Measurements from ENCODE around the gene IL1B. TPM values are rescaled to one million over a fixed set of nuclear protein-coding genes. Genes with fewer than 3 reads are reported as not detected.

Gene IL1B
- total RNA-seq, 6 donors from 2014 or later, result 0.59 to 27.4 (median 9.6) TPM

GRCh38 chr2:112841295-112842044 lies 4.9 kb upstream of the IL1B start:
- H3K4me1 ChIP-seq, result peaks cover 0 to 5% (median 3%) of the 10 kb centered on the region in 4 donors
- ATAC-seq (ENCODE audit: low FRiP score in 2 of 2) (peak in 1 of 2 donors; percentile 54), DNase-seq (no peak)
- H3K36me3 ChIP-seq, result no peaks in the 10 kb centered on the region
- H3K9me3 ChIP-seq, result no peaks in the 10 kb centered on the region
- H3K4me3 ChIP-seq, result no peak overlapping the region
- 51 to 62% methylated on average over 5 of the region's 5 CpGs for WGBS, 2 donors
- no peak for TF ChIP-seq POLR2A (IDR thresholded peaks at IDR 0.05)
- TF ChIP-seq EP300 (IDR thresholded peaks at IDR 0.05), result no peak
- TF ChIP-seq CTCF (IDR thresholded peaks at IDR 0.05), result no peak
- no peak for TF ChIP-seq POLR2AphosphoS5 (IDR thresholded peaks at IDR 0.05)
- H3K27me3 ChIP-seq, result no peaks in the 10 kb centered on the region
- H3K27ac ChIP-seq, result peak overlapping the region; percentile 32 to 75 (median 46)

- DNase-seq (no peak), ATAC-seq (ENCODE audit: low FRiP score in 2 of 2) (no peak)
- H3K27me3 ChIP-seq, result no peaks in the 10 kb centered on the region
- H3K36me3 ChIP-seq, result no peaks in the 10 kb centered on the region
- TF ChIP-seq EP300 (IDR thresholded peaks at IDR 0.05), result no peak
- TF ChIP-seq POLR2AphosphoS5 (IDR thresholded peaks at IDR 0.05), result no peak
- no peak for TF ChIP-seq POLR2A (IDR thresholded peaks at IDR 0.05)
- no peak for TF ChIP-seq CTCF (IDR thresholded peaks at IDR 0.05)
- H3K4me1 ChIP-seq, result peaks cover 0 to 9% (median 6%) of the 10 kb centered on the region in 4 donors
- peak overlapping the region in 1 of 4 donors; percentile 44 for H3K27ac ChIP-seq
- H3K4me3 ChIP-seq, result no peak overlapping the region
- no peaks in the 10 kb centered on the region for H3K9me3 ChIP-seq
- WGBS, 2 donors, result 96 to 100% methylated on average over 1 of the region's 1 CpG
Measured at GRCh38 chr2:112840068-112840445, 3.5 kb upstream of the IL1B start.

- peak overlapping the region in 2 of 4 donors; percentile 1 to 44 for H3K27ac ChIP-seq
- DNase-seq (peak in 1 of 2 donors; percentile 30), ATAC-seq (ENCODE audit: low FRiP score in 2 of 2) (peak in 1 of 2 donors; percentile 67)
- 65 to 82% methylated on average over 9 of the region's 9 CpGs for WGBS, 2 donors
- H3K4me3 ChIP-seq, result no peak overlapping the region
- H3K27me3 ChIP-seq, result no peaks in the 10 kb centered on the region
- no peak for TF ChIP-seq POLR2A (IDR thresholded peaks at IDR 0.05)
- TF ChIP-seq POLR2AphosphoS5 (IDR thresholded peaks at IDR 0.05), result peak in 1 of 2 donors; percentile 59
- H3K36me3 ChIP-seq, result no peaks in the 10 kb centered on the region
- no peaks in the 10 kb centered on the region for H3K9me3 ChIP-seq
- H3K4me1 ChIP-seq, result peaks cover 0 to 9% (median 6%) of the 10 kb centered on the region in 4 donors
Measured at GRCh38 chr2:112839407-112840067, 3.0 kb upstream of the IL1B start.

- WGBS, 2 donors, result 55 to 84% methylated on average over 5 of the region's 5 CpGs
Measured at GRCh38 chr2:112836163-112836560, 417 bp downstream of the IL1B start.

More at GRCh38 chr2:112836163-112836560, 417 bp downstream of the IL1B start:
- no peak for TF ChIP-seq POLR2A (IDR thresholded peaks at IDR 0.05)
- TF ChIP-seq CTCF (IDR thresholded peaks at IDR 0.05), result no peak
- TF ChIP-seq POLR2AphosphoS5 (IDR thresholded peaks at IDR 0.05), result no peak
- no peak for ATAC-seq (ENCODE audit: low FRiP score in 2 of 2)
- DNase-seq, result no peak
- Histone ChIP-seq H3K36me3 (no peaks in the 10 kb centered on the region), H3K4me3 (peak overlapping the region in 2 of 4 donors; percentile 3 to 33), H3K27ac (peak overlapping the region in 1 of 4 donors; percentile 62), H3K9me3 (no peaks in the 10 kb centered on the region), H3K27me3 (no peaks in the 10 kb centered on the region), H3K4me1 (peaks cover 0 to 29% (median 13%) of the 10 kb centered on the region in 4 donors)

All from upper lobe of left lung (tissue), 6 donors.